RWPE1 (cell line): Measurements from ENCODE around the gene CBLN3.

Experiments
- CTCF ChIA-PET: fragments of 350-600 bp; sonication (Branson Sonifier 250); formaldehyde crosslinking; extraction: SDS; loops from one replicate; lab custom pipeline; 2021; lab: Yijun Ruan, JAX
- POLR2A ChIA-PET: fragments of 400-600 bp; formaldehyde crosslinking; extraction: SDS; loops from one replicate; lab custom pipeline; 2020; ENCODE audit warnings: antibody characterized with exemption; ENCODE audit not compliant: low non-redundant PET; lab: Yijun Ruan, JAX
- DNase-seq: peaks from one replicate; pipeline ENCODE4 v3.0.0; 2012; ENCODE audit warnings: low spot score
- H3K27ac ChIP-seq: fragments of 450-650 bp; 2 replicates; pipeline ENCODE4 v1.5.1; 2017
- TF ChIP-seq, protein P1 (sequence below): fragments of 450-650 bp; conservative IDR thresholded peaks from 2 replicates; pipeline ENCODE4 v1.5.1; 2017; ENCODE audit warnings: low read depth, mild to moderate bottlenecking

Gene CBLN3

GRCh38 chr14:24436355-24437019, 7.0 kb upstream of the CBLN3 start:
- POLR2A ChIA-PET: no interaction called here
- peak; percentile 73 for DNase-seq
- CTCF ChIA-PET: interaction anchor here (0.6 to 3.2 kb wide), 15 partner anchors 11 to 993 kb away, joined by 3 to 62 read pairs (median 4); partner anchors contain the start of genes LTB4R and LTB4R2
- peak overlapping the region; percentile 60 for H3K27ac ChIP-seq
- TF ChIP-seq, protein P1, sequence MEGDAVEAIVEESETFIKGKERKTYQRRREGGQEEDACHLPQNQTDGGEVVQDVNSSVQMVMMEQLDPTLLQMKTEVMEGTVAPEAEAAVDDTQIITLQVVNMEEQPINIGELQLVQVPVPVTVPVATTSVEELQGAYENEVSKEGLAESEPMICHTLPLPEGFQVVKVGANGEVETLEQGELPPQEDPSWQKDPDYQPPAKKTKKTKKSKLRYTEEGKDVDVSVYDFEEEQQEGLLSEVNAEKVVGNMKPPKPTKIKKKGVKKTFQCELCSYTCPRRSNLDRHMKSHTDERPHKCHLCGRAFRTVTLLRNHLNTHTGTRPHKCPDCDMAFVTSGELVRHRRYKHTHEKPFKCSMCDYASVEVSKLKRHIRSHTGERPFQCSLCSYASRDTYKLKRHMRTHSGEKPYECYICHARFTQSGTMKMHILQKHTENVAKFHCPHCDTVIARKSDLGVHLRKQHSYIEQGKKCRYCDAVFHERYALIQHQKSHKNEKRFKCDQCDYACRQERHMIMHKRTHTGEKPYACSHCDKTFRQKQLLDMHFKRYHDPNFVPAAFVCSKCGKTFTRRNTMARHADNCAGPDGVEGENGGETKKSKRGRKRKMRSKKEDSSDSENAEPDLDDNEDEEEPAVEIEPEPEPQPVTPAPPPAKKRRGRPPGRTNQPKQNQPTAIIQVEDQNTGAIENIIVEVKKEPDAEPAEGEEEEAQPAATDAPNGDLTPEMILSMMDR: peak; percentile 86

DNA sequence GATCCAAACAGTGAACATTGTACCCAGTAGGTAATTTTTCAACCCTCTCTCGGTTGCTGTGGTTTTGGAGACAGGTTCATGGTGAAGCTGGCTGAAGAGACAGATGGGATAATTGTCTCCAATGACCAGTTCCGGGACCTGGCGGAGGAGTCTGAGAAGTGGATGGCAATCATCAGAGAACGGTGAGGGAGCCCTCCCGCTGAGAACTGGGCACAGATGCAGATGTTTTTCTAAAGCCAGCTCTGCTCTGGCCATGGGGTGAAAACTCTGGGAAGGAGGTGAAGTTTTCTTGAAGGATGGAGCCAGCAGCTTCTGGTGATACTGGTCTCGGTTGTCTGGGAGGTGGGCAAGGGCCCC, 6.5 kb upstream of the CBLN3 start:
- CTCF ChIA-PET: interaction anchor here (0.8 to 3.2 kb wide), 8 partner anchors 23 to 137 kb away, joined by 3 to 62 read pairs (median 4); partner anchors contain the start of genes LTB4R and LTB4R2
- POLR2A ChIA-PET: no interaction called here
- H3K27ac ChIP-seq: peak overlapping the region; percentile 60
- TF ChIP-seq, protein P1: no peak
- no peak for DNase-seq

GRCh38 chr14:24435192-24435810, 5.8 kb upstream of the CBLN3 start:
- ChIA-PET CTCF (interaction anchor here (0.5 to 3.2 kb wide), 7 partner anchors 10 to 125 kb away, joined by 3 to 62 read pairs (median 4); partner anchors contain the start of genes LTB4R and LTB4R2), POLR2A (no interaction called here)
- no peak for DNase-seq

GRCh38 chr14:24434676-24435075, 5.2 kb upstream of the CBLN3 start:
- H3K27ac ChIP-seq: no peak overlapping the region
- TF ChIP-seq, protein P1: no peak
- DNase-seq: no peak
- ChIA-PET CTCF (interaction anchor here (0.5 to 5.3 kb wide), 6 partner anchors 10 to 109 kb away, joined by 3 to 94 read pairs (median 4); partner anchors contain the start of gene ADCY4), POLR2A (interaction anchor here (0.6 kb wide), 1 partner anchor 93 kb away, joined by 3 read pairs; no protein-coding TSS in a partner anchor)

More at GRCh38 chr14:24435192-24435810, 5.8 kb upstream of the CBLN3 start:
- H3K27ac ChIP-seq: no peak overlapping the region
- TF ChIP-seq, protein P1: no peak

DNA sequence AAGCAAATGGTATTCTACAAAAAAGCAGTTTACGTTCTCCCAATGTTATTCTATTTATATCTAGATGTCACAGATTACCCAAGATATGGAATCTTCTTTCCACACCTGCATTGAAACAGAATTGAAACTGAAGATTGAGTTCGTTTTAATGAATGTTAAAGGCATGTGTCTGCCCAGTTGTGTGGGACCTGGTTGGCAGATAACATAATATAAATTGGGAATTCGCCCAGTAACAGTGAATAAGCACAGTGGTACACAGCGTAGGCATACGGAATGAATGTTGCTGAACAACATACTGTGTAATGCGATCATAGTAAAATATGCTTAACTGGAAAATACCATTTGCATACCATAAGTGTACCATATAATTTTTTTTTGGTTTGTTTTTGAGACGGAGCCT, 4.6 kb upstream of the CBLN3 start:
- ChIA-PET CTCF (interaction anchor here (1.0 to 5.3 kb wide), 2 partner anchors 12 to 100 kb away, joined by 3 to 94 read pairs; partner anchors contain the start of gene ADCY4), POLR2A (interaction anchor here (0.6 kb wide), 1 partner anchor 92 kb away, joined by 3 read pairs; no protein-coding TSS in a partner anchor)
- no peak for DNase-seq
- TF ChIP-seq, protein P1: no peak
- H3K27ac ChIP-seq: no peak overlapping the region

DNA sequence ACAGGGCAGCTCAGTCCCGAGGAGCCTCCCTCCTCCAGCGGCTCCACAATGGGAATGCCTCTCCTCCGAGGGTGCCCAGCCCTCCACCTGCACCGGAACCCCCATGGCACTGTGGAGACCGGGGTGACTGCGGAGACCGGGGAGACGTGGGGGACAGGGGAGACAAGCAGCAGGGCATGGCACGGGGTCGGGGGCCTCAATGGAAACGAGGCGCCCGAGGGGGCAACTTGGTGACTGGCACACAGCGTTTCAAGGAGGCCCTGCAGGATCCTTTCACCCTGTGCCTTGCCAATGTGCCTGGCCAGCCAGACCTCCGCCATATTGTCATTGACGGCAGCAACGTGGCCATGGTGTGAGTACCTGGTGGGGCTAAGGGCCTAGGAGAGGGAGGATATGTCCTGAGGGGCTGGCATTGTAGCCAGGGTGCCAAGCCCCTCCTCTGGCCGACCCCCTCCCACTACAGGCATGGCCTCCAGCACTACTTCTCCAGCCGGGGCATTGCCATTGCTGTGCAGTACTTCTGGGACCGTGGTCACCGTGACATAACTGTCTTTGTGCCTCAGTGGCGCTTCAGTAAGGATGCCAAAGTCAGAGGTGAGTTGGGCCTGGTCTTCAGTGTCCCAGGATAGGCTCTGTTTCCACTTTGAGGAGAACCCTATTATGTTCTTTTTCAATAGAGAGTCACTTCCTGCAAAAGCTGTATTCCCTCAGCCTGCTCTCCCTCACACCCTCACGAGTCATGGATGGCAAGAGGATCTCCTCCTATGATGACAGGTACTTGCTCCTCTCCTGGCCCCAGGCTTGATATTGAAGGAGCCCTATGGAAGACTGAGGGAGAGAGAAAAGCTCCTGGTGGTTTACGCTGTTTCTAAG, 3.0 kb upstream of the CBLN3 start:
- POLR2A ChIA-PET: interaction anchor here (1.1 to 3.3 kb wide), 2 partner anchors 99 to 104 kb away, joined by 3 to 11 read pairs; no protein-coding TSS in a partner anchor
- H3K27ac ChIP-seq: peak overlapping the region; percentile 91
- CTCF ChIA-PET: interaction anchor here (1.0 to 5.3 kb wide), 10 partner anchors 13 to 133 kb away, joined by 3 to 94 read pairs (median 8); partner anchors contain the start of genes ADCY4, DHRS1 and NOP9
- no peak for DNase-seq
- TF ChIP-seq, protein P1: no peak
